Loucy (cell line): ENCODE measurements around the gene TRIM21.

ENCODE experiments used
- CTCF ChIP-seq: fragments of 200-600 bp; sonication (generic); conservative IDR thresholded peaks from 2 replicates; pipeline ENCODE4 v1.5.1; 2014; ENCODE audit warnings: mild to moderate bottlenecking, antibody characterized with exemption, low read length
- EZH2phosphoT487 ChIP-seq: fragments of 200-600 bp; IDR thresholded peaks from 2 replicates; pipeline ENCODE4 v1.6.1; 2018; ENCODE audit warnings: antibody characterized with exemption, mild to moderate bottlenecking, moderate library complexity, borderline replicate concordance

GRCh38 chr11:4375431-4376140, 17.9 kb downstream of the TRIM21 start:
- no peak for TF ChIP-seq CTCF
- no peak for TF ChIP-seq EZH2phosphoT487
